ENCODE measurements around the gene CUL3. TPM values are rescaled to one million over a fixed set of nuclear protein-coding genes. Genes with fewer than 3 reads are reported as not detected.

CUL3 gene
- total and polyA plus RNA-seq, 2 of the 13 experiments (the other 11 are each of a cell fraction or from before 2014, with no cell fraction given), result 33.2 to 62.3 TPM

- Histone ChIP-seq H3K4me3 (replicated peaks in 1 of 3; ENCODE audit: insufficient read depth in 1 of 3, low read depth in 2 of 3, low read length in 3 of 3) (no peak overlapping the region), H3K79me2 (ENCODE audit: insufficient read depth, low read length) (no peaks in the 10 kb centered on the region), H3K36me3 (replicated peaks in 1 of 2; ENCODE audit: control insufficient read depth in 1 of 2, insufficient read depth in 2 of 2, low read length in 2 of 2) (peaks cover 14 to 55% of the 10 kb centered on the region in 2 experiments), H2AFZ (ENCODE audit: low read length) (no peak overlapping the region), H3K9ac (ENCODE audit: insufficient read depth, low read depth, low read length) (no peak overlapping the region), H4K20me1 (ENCODE audit: insufficient read depth, low read length) (no peaks in the 10 kb centered on the region), H3K27me3 (ENCODE audit: control insufficient read depth in 1 of 2, insufficient read depth in 2 of 2, low read length in 2 of 2) (no peaks in the 10 kb centered on the region), H3K9me3 (ENCODE audit: low read length) (no peaks in the 10 kb centered on the region), H3K4me2 (ENCODE audit: low read depth, low read length) (no peak overlapping the region), H3K27ac (ENCODE audit: extremely low read length, insufficient read depth, low read length) (no peak overlapping the region), H3K4me1 (ENCODE audit: insufficient read depth, low read length) (peaks cover 2% of the 10 kb centered on the region)
- ATAC-seq (no peak), FAIRE-seq (no peak), DNase-seq (ENCODE audit: low spot score) (no peak)
- intact Hi-C loops (cut with micrococcal nuclease; ENCODE audit: unreplicated experiment) (loop anchor here (10.0 kb wide), 1 partner anchor 165 kb away; no protein-coding TSS in a partner anchor), in situ Hi-C loops (cut with HindIII; ENCODE audit: extremely low pct_ligation_motif_present, low pct_unique_long_range_greater_than_20kb) (no loop called here)
- TF ChIP-seq ZGPAT (CRISPR knock-in tag; IDR thresholded peaks at IDR 0.05), result no peak
- no peak for TF ChIP-seq TCF12 (IDR thresholded peaks at IDR 0.05)
- TF ChIP-seq TCF12 (CRISPR knock-in tag; IDR thresholded peaks at IDR 0.05), result no peak
- TF ChIP-seq GLMP (CRISPR knock-in tag; IDR thresholded peaks at IDR 0.05; ENCODE audit: borderline replicate concordance), result no peak
- TF ChIP-seq ZBTB2 (CRISPR knock-in tag; IDR thresholded peaks at IDR 0.05; ENCODE audit: low read depth), result no peak
- peak; percentile 60 for TF ChIP-seq RBM22 (optimal IDR thresholded peaks at IDR 0.05; ENCODE audit: low read length)
- BruUV-seq (replicated peaks), result no TSS peak
- 97% methylated on average over 2 of the region's 2 CpGs for WGBS (ENCODE audit: low lambda C conversion rate)
- CTCF ChIA-PET (ENCODE audit: low intra/inter-chr PET ratio, low total read pairs), result no interaction called here
- POLR2A ChIA-PET, result no interaction called here
Measured at GRCh38 chr2:224479826-224480225, 105.3 kb downstream of the CUL3 start.
